Measurements from ENCODE around the gene GTF2H4. TPM values are rescaled to one million over a fixed set of nuclear protein-coding genes. Genes with fewer than 3 reads are reported as not detected.

Gene GTF2H4
- total and polyA plus RNA-seq, 2 experiments from 2014 or later = 20.7 to 25.8 TPM

DNA sequence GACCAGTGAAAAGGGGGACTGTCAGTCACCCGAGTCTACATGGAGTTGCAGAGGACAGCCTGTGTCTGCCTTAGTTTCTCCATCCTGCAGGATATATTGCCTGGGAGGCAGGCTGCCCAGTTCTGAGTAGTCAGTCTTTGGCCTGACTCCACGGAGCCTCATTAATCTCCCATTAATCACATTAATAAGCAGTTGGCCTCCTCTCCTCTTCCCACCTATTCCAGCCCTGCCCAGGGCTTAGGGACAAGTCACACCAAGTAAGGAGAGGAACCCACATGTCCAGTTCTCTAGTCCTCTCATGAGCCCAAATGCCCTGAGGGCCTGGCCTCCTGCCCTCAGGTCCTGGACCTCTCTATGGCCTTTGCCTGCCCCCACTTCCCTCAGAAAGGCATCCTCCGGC lies 31.5 kb downstream of the GTF2H4 start:
- Histone ChIP-seq H3K4me1 (ENCODE audit: low read depth) (no peaks in the 10 kb centered on the region), H3K9me3 (ENCODE audit: low read depth) (no peaks in the 10 kb centered on the region), H3K27me3 (no peaks in the 10 kb centered on the region), H3K36me3 (no peaks in the 10 kb centered on the region), H3K27ac (no peak overlapping the region), H3K4me3 (no peak overlapping the region)
- TF ChIP-seq, protein P1, sequence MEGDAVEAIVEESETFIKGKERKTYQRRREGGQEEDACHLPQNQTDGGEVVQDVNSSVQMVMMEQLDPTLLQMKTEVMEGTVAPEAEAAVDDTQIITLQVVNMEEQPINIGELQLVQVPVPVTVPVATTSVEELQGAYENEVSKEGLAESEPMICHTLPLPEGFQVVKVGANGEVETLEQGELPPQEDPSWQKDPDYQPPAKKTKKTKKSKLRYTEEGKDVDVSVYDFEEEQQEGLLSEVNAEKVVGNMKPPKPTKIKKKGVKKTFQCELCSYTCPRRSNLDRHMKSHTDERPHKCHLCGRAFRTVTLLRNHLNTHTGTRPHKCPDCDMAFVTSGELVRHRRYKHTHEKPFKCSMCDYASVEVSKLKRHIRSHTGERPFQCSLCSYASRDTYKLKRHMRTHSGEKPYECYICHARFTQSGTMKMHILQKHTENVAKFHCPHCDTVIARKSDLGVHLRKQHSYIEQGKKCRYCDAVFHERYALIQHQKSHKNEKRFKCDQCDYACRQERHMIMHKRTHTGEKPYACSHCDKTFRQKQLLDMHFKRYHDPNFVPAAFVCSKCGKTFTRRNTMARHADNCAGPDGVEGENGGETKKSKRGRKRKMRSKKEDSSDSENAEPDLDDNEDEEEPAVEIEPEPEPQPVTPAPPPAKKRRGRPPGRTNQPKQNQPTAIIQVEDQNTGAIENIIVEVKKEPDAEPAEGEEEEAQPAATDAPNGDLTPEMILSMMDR (IDR thresholded peaks at IDR 0.05; ENCODE audit: low read depth, low read length) = no peak
- no peak for DNase-seq (ENCODE audit: low read depth in 1 of 2, low spot score in 1 of 2)

DNA sequence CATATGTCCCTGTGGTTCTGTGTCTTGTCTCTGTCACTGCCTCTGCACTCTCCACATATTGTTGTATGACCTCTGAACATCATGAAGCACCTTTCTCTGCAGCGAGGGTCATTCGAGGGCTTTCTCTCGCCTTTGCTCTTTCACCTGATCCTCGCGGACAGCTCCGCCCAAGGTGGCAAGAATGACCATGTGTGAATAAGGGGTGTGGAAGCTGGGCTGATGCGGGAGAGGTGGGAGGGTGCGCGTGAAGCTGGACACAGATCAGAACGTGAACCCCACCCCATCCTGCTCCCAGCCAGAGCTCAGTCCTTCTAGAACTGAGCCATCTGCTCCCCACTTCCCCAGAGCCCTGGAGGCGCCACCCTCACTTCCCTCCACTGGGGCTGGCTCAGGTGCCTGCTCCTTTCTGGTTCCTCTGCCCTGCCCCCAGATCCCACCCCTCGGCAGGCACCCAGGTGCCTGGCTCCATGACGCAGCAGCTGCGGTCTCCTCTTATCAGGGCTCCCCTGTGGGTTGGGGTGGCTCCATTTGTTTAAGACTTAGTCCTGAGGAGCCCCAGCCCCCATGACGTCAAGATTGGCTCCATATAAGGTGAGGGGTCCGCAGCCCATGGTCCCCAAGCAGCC lies 32.5 kb downstream of the GTF2H4 start, which contains the start of gene MUCL3:
Gene MUCL3, plus strand, starts transcription at position 613 of the 626 bp plus-strand sequence. CDS start 27 bp downstream, outside the sequence.
- no peaks in the 10 kb centered on the region for H3K4me1 ChIP-seq (ENCODE audit: low read depth)
- no peaks in the 10 kb centered on the region for H3K27me3 ChIP-seq
- H3K27ac ChIP-seq = no peak within 1 kb of the TSS
- no peaks in the 10 kb centered on the region for H3K9me3 ChIP-seq (ENCODE audit: low read depth)
- no peak for DNase-seq (ENCODE audit: low read depth in 1 of 2, low spot score in 1 of 2)
- H3K36me3 ChIP-seq = no peaks in the 10 kb centered on the region
- H3K4me3 ChIP-seq = no peak within 1 kb of the TSS
- TF ChIP-seq, protein P1 (IDR thresholded peaks at IDR 0.05; ENCODE audit: low read depth, low read length) = no peak

DNA sequence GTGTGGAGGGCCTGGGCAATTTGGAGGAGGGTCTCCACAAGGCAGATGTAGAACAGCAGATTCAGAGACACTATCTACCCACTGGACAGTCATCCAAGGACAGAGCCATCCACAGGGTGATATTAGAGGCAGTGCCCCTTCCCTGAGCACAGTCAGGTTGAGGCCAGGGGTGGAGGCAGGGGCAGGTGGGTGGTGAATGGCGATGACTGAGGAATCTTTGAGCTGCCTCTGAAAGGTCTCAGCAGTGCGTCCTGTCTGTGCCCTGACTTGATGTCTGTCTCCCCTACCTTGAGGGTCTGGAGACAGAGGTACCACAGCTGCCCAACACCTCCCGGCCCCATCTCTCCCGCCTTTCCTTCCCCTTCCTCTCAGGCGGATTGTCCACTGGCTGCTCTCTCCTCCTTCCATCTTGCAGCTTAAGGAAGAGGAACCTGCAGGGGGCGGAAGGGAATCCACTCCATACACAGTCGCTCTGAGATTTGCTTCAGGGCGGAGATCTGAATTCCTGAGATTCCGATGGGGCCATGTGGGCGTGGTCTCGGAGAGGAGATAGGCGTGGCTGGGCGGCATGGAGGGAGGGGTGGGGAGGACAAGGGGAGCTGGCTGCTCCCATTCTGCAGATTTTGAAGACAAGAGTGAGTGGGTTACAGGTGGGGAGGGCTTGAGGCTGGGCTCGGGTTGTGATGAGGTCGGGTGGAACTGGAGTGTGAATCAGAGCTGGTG lies 34.5 kb downstream of the GTF2H4 start:
- Histone ChIP-seq H3K36me3 (no peaks in the 10 kb centered on the region), H3K9me3 (ENCODE audit: low read depth) (no peaks in the 10 kb centered on the region), H3K27ac (no peak overlapping the region), H3K27me3 (no peaks in the 10 kb centered on the region), H3K4me1 (ENCODE audit: low read depth) (no peaks in the 10 kb centered on the region), H3K4me3 (no peak overlapping the region)
- TF ChIP-seq, protein P1 (IDR thresholded peaks at IDR 0.05; ENCODE audit: low read depth, low read length) = peak; percentile 80
- peak; percentile 88 to 90 for DNase-seq (ENCODE audit: low read depth in 1 of 2, low spot score in 1 of 2)

DNA sequence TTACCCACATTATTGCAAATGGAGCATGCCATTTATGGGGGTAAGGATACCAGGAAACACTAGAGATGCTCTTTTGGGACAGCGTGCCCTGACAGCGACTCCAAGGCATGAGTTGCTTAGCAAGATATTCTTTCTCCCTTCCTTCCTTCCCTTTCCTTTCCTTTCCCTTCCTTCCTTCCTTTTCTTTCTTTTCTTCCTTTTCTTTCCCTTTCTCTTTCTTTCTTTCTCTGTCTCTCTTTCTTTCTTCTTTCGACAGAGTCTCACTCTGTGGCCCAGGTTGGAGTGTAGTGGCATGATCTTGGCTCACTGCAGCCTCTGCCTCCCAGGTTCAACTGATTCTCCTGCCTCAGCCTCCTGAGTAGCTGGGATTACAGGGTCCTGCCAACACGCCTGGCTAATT lies 36.0 kb downstream of the GTF2H4 start:
- Histone ChIP-seq H3K9me3 (ENCODE audit: low read depth) (no peaks in the 10 kb centered on the region), H3K27ac (no peak overlapping the region), H3K36me3 (no peaks in the 10 kb centered on the region), H3K4me3 (no peak overlapping the region), H3K4me1 (ENCODE audit: low read depth) (no peaks in the 10 kb centered on the region), H3K27me3 (no peaks in the 10 kb centered on the region)
- DNase-seq (ENCODE audit: low read depth in 1 of 2, low spot score in 1 of 2) = no peak
- TF ChIP-seq, protein P1 (IDR thresholded peaks at IDR 0.05; ENCODE audit: low read depth, low read length) = no peak

DNA sequence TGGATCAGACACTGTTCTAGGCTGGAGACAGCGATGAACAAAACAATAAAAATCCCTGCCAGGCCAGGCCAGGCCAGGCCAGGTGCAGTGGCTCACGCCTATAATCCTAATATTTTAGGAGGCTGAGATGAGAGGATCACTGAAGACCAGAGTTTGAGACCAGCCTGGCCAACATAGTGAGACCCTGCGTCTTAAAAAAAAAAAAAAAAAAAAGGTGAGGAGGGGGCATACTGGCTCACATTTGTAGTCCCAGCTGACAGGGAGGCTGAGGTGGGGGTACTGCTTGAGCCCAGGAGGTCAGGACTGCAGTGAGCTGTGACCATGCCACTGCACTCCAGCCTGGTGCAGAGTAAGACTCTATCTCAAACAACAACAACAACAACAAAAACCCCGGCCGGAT lies 37.3 kb downstream of the GTF2H4 start:
- no peak for DNase-seq (ENCODE audit: low read depth in 1 of 2, low spot score in 1 of 2)
- no peaks in the 10 kb centered on the region for H3K27me3 ChIP-seq
- no peak overlapping the region for H3K4me3 ChIP-seq

More for the DNA sequence above, 37.3 kb downstream of the GTF2H4 start:
- Histone ChIP-seq H3K4me1 (ENCODE audit: low read depth) (no peaks in the 10 kb centered on the region), H3K36me3 (no peaks in the 10 kb centered on the region), H3K9me3 (ENCODE audit: low read depth) (no peaks in the 10 kb centered on the region), H3K27ac (no peak overlapping the region)
- TF ChIP-seq, protein P1 (IDR thresholded peaks at IDR 0.05; ENCODE audit: low read depth, low read length) = no peak

All from cardiac muscle cell (in vitro differentiated cells and primary cell).